GM19452 (cell line): ENCODE measurements around the gene TRPT1.
A peak's percentile ranks its signal among the peaks of the same experiment; 100 is the strongest.

ENCODE experiments used
- ATAC-seq: cut with Tn5 transposase; IDR thresholded peaks from one replicate; pipeline ENCODE4 v1.9.1; 2021; ENCODE audit not compliant: unreplicated experiment

The TRPT1 gene

DNA sequence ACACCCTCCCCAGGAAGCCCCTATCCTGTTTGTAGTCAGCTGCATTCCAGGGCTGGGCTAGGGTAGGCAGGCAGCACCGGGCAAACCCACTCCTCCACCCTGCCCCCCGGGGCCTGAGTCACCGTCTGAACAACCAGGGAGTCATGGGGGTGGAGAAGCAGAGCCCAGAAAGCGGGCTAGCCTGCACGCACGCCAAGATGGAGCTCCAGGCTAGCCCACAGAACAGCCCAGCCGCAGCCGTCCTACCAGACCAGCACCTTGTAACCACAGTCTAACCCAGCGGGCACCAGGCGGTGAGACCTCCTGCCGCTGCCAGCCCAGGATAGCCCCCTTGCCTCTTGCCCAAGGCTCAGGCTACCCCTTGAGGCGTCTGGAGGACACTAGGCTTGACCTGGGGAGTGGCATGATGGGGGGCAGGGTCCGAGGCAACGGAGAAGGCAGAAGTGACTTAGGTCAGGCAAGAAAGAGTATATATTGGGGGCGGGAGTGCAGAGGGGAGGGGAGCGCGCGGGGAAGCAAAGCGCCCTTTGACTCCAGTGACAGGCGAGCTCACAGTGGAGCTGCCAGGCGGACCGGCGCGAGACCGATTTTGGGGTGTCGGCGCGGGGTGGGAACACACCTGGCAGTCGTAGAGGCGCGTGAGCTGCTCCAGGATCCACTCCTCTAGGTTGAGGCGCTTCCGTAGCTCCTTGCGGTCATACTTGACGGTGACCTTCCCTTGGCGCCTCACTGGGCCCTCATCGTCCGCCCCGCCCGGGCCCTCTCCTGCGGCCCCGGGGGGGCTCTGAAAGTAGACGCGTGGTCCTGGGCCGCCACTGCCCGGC, 20.0 kb upstream of the TRPT1 start:
- no peak for ATAC-seq

DNA sequence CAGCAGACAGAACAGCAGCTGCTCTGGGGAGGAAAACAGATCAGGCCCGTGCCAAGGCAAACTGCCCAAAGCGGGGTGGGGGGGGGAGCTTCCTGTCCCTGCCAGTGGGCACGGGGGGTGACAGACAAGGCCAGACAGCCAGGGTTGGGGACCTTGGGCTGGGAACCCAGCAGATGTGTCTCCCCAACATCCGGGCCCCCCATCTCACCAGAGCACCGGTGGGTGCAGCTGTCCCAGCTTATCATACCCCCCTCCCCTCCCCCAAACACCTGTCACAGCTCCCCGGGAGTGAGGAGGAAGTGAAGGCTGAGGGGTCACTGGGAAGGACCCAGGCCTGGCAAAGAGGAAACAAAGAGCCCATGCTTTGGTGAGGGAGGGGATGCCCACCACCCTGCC, 19.4 kb upstream of the TRPT1 start:
- ATAC-seq: no peak

DNA sequence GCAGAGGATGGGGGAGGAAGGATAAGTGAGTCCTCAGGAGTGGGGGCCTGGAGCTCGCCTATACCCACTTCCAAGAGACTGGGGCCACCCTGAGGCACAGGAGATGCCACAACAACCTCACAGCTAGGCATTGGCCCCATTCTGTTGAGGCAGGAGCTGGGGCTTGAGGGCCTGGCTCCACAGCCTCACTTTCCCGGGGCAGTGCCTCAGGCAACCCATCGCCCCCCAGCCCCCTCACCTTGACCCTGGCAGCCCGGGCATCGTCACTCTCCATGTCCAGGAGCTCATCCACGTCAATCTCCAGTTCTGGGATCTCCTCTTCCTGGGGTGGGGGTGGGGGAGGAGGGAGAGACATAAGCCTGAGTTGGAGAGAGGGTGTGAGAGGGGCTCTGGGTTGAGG, 19.0 kb upstream of the TRPT1 start:
- ATAC-seq: no peak

DNA sequence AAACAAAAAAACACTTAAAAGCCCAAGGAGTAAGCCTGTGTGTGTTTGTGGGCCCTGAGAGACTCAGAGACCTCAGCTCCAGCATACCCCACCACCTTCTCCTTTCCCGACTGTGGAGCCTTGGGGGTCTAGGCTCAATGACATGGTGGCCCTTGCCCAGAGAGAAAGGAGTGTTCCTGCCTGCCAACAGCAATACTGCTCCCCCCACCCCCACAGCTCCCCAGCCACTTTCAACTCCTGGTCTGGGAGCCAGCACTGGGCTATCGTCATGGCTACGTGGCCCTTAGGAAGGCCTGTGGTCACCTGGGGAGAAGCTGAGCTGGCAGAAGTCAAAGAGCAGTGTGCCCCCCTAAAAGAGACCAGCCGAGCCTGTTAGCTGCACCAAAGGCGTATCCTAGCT, 18.1 kb upstream of the TRPT1 start:
- no peak for ATAC-seq

DNA sequence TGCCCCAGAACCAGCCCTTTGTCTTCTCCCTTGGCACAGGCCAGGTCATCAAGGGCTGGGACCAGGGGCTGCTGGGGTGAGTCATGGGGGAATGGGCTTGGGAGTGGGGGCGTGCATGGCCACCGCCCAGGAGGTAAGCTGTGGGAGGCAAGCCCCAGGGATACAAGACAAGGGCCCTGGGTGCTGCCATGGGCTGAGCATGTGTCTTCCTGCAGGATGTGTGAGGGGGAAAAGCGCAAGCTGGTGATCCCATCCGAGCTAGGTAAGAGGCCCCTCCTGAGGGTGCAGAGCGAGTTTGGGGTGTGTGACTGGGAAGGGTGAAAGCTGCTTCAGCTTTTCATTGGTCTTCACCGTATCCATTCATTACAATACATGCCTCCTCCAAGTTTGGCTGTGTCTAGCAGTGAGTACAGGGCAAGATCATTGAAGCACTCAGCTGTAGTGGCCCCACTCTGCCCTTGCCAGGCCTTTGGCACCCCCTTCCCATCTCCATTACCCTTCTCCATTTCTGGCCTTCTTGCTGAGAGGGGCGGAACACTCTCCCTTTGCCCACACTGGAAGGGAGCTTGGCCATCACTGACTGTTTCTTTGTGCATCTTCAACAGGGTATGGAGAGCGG, 17.4 kb upstream of the TRPT1 start:
- no peak for ATAC-seq

DNA sequence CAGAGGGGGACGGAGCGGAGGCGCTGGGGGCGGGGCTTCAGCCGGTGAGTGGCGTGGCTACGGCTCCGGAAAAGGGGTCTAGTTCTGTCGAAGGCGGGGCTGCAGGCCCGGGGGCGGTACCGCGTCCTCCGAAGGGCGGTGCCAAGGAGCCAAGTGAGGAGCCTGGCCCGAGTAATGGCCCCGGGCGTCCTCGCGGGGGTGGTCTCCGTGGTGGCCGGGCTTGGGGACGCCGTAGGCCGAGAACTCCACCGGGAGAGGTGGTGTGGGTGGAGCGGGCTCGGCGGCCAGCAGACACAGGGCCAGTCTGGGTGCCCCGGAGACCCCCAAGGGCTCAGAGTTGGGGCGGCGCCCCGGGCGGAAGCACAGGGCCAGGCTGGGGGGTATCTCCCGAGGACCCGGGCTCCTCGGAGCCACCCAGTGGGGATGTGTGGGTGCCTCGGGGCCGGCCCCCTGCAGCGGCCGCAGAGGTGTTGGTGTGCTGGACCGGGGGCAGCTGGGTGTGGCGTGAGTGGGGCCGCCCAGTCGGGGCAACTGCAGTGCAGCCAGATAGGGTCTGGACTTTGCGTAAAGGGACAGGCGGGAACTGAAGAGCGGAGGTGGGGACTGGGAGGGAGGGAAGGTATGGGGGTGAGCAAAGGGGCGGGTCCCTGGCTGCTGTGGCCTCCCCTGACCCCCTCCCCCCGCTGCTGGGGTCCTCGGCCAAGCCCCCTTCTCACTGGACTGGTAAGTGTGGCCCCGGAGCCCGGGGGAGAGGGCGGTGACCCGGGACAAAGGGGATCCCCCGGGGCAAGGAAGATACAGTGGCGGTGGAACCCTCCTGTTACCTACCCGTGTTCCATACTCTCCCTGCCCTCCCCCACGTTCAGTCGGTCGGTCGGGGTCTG, 15.7 kb upstream of the TRPT1 start:
- peak; percentile 52 for ATAC-seq

DNA sequence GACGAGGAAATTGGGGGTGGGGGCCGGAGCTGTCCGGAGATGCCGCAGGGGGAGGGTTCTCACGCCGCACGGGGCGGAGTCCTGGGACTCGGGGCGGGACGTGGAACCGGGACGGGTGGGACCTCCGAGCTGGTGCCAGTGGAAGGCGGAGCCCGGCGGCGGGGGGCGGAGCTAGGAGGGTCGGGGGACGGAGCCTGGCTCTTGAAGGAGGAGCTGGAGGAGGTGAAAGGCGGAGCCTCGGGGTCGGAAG, 15.2 kb upstream of the TRPT1 start:
- ATAC-seq: no peak

DNA sequence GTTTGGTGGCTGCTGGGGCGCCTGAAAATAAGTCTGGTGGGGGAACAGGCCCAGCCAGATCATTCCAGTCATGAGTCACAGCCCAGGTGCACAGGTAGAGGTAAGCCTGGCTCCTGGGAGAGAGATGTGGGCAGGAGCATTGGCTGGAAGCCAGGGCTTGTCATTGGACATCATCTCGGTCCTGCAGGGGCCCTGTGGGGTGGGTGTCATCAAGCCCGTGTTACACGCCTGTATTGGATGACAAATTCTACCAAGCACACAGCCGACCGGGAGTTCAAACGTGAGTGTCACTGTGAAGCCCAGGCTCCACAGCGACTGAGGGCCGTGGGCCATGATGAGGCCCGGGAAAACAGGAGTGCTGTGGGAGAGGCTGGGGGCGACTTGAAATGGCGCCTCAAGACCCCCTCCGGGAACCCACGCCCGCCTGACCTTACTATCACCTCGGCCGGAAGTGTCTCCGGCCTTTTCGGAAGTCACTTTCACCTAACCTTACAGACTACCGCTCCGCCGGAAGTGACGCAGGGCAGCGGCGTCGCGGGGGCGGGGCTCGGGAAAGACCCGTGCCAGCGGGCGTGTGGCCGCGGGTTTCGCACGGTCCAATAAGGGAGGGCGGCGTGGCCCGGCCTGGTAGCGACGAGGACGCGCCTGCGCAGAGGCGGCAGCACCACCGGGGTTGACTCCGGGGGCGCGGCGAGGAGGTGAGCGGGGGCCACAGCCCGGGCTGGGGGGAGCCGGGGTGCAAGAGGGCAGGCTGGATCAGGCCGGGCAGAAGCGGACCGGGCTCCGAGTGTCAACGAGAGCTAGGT, 14.7 kb upstream of the TRPT1 start, which contains the start of gene FKBP2:
Gene FKBP2, plus strand, starts transcription at position 661 of the 806 bp plus-strand sequence. CDS start 1,293 bp downstream, outside the sequence.
- peak; percentile 53 for ATAC-seq

DNA sequence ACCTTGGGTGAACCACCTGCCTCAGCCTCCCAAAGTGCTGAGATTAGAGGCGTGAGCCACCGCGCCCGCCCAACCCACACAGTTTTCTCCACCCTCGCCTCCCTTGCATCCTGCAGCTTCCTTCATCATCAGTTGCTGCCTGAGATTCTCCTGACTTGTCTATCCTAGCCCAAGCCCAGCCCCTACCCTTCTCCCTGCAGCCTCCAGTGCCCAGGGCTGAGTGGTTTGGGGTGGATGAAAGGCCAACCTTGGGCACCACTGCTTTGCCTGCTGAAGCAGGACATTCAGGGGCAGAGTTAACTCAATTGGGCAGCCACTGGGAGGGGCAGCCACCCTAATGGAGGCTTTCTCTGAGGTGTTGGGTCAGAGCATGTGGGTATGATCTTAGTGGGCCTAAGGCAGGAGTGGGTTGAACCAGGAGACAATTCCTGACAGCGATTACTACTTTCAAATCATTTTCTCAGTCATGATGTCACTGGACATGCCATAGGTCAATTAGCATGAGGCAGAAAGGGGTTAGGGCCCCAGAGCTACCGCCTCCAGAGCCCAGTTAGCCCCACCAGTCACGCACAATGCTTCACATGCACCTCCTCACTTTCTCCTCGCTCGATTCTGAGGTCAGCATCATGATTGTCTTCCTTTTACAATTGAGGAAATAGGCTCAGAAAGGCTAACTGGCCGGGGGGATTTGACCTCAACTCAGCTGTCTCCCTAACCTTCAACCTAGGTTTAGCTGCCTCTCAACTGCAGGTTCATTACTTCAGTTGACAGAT, 13.9 kb upstream of the TRPT1 start:
- no peak for ATAC-seq

DNA sequence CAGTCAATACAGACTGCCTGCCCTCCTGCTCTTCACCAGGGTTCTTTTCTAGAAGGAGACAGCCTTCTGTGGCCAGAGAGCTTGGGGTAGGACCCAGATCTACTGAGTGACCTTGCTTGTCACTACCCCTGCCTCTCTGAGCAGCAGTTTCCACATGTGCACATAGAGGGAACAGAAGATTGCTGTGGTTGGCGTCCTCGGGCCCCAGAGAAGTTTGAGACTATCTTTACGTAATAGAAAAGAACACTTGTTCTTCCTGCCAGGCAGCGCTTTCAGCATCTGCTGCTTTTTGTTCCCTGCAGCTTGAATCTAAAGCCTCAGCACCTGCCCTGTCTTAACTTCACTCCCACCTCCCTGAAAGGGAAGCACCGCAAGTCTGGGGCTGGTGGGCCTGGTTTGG, 13.0 kb upstream of the TRPT1 start:
- no peak for ATAC-seq

DNA sequence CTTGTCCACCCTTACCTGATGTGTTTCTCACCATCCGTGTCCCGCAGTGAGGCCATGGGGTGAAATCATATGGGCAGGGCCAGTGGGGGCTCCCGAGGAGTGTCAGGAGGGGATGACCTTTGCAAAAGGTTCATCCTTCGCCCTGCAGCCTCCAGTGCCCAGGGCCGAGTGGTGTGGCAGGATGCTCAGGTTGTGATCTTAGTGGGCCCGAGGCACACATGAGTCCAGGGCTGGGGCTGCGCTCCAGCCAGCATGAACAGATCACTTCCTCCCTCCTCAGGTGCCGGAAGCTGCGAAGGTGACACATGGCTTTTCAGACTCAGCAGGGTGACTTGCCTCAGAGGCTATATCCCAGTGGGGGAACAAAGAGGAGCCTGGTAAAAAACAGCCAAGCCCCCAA, 12.1 kb upstream of the TRPT1 start:
- no peak for ATAC-seq

DNA sequence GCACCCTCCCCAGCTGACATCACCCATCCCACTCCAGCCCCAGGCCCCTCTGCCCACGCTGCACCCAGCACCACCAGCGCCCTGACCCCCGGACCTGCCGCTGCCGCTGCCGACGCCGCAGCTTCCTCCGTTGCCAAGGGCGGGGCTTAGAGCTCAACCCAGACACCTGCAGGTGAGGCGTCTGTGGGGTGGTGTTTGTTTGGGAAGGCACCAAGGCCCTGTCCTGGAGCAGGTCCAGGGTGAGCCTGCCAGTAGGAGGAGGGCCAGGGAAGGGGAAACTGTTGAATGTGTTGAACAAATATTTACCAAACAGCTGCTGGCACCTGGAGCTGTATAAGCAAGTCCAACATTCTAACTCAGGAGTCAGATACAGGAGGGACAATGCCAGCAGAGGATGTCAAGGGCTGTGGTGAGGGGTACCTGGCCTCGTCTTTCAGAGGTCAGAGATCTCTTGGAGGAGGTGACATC, 11.5 kb upstream of the TRPT1 start:
- ATAC-seq: no peak

DNA sequence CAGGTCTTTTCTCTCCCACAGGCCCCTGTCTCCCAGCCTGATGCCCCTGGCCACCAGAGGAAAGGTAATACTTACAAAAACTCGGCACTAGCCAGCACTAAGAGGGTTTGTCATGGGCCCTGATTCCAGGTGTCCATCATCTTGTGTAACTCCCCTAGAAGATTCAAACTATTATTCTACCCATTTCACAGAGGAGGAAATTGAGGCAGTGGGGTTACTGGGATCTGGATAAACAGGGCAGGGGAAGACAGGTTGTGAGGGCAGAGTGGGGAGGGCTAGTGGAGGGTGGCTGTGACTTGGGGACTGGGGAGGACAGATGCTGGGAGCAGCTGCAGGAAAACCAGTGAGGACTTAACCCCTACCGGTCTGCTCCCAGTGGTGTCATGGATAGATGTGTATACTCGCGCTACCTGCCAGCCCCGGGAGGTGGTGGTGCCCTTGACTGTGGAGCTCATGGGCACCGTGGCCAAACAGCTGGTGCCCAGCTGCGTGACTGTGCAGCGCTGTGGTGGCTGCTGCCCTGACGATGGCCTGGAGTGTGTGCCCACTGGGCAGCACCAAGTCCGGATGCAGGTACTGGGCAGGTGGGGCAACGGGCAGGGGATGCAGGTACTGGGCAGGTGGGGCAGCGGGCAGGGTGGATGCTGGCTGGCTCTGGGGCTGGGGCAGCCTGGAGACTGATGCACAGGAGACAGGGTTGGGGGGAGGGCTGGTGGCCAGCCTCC, 9.6 kb upstream of the TRPT1 start:
- ATAC-seq: no peak

DNA sequence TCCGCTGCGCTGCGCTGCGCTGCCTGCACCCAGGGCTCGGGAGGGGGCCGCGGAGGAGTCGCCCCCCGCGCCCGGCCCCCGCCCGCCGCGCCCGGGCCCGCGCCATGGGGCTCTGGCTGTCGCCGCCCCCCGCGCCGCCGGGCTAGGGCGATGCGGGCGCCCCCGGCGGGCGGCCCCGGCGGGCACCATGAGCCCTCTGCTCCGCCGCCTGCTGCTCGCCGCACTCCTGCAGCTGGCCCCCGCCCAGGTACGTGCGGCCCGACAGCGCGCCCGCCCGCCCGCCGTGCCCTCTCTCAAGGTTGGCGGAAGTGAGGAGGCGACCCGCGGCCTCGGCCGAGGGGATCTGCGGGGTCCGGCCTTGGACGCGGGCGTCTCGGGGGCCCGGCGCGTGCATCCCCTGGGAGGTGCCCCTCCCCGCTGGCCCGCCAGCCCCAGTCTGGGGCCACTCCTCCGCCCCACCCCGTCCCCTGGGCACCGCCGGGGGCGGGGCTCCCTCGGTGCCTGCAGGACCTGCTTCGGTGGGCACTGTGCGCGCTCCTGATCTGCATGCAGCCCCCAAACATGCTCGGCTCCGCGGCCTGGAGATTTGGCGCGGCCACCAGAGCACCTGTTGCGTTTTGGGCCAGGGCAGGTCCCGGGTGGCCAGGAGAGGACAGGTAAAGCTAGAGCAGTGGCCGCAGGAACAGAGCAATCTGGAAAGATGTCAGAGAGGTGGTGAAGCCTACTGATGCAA, 8.8 kb upstream of the TRPT1 start:
- no peak for ATAC-seq

DNA sequence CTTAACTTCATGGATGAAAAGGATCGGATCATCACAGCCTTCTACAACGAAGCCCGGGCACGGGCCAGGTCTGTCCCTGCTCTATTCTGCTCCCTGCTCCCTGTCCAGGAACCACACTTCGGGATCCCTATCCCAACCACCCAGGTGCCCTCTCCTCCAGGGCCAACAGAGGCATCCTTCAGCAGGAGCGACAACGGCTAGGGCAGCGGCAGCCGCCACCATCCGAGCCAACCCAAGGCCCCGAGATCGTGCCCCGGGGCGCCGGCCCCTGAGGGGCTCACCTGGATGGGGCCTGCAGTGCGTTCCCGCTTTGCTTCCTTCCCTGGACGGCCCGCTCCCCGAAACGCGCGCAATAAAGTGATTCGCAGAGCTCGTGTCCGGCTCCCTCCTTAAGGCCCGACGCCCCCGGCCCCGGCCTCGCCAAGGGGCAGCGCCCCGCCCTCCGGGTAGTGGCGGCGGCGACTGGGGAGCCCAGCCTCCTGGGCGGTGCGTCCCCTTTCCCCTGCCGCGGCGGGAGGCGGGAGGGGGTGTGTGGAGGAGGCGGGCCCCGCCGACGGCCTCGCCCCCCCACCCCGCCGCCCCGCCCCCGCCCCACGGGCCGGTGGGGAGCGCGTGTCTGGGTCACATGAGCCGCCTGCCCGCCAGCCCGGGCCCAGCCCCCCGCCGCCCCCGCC, 8.1 kb upstream of the TRPT1 start, which contains the start of gene VEGFB:
Gene VEGFB, plus strand, starts transcription at position 672 of the 674 bp plus-strand sequence. CDS start 250 bp downstream, outside the sequence.
- no peak for ATAC-seq

DNA sequence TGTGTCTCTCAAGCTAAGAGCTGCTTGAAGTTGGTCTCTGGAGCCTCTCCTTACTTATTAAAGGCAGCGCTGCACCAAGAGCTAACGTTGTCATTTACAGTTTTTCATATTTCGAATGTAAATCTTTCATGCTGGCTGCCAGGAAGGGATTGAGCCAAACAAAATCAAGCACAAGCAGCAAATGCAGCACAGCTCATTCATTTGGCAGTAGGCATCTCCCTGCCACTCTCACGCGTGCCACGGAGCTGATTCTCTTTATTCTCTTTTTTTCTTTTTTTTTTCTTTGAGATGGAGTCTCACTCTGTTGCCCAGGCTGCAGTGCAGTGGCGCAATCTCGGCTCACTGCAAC, 7.0 kb upstream of the TRPT1 start:
- no peak for ATAC-seq

DNA sequence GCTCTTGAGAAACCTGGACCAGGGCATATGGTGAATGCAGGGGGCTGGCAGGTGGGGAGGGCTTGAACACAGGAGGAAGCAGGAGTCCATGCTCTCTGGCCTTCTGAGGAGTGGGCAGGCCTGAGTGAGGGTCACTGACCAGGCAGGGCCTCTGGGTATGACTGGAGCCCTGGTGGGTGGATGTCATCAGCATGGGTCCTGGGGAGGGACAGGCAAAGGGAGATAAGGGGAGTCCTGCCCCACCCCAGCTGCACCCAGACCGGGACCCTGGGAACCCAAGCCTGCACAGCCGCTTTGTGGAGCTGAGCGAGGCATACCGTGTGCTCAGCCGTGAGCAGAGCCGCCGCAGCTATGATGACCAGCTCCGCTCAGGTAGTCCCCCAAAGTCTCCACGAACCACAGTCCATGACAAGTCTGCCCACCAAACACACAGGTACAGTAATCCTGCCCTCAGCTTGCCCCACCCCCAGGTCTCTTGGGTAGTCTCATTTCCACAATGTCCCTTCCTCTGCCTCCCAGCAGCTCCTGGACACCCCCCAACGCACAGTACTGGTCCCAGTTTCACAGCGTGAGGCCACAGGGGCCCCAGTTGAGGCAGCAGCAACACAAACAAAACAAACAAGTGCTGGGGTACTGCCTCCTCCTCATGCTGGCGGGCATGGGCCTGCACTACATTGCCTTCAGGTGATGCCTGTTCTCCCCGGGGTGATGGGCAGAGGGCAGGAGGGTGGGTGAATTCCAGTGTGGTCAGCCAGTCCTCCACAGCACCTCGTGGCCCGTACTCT, 6.4 kb upstream of the TRPT1 start:
- no peak for ATAC-seq

DNA sequence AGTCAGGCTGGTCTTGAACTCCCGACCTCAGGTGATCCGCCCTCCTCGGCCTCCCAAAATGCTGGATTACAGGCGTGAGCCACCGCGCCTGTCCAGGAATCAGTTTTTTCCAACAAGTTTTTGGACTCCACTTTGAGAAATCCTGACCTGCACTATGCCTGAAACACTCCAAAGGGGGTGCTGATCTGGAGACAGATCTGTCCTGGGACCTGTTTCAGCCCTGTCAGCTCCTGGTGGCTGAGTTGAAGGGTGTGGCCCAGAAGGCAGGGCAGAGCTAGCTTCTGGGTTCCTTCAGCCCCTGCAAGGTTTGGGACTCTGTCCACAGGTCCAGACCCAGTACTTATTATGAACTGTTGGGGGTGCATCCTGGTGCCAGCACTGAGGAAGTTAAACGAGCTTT, 5.6 kb upstream of the TRPT1 start:
- ATAC-seq: no peak
